H9 (cell line): ENCODE data around the gene PDE1C. TPM values are rescaled to one million over a fixed set of nuclear protein-coding genes. Genes with fewer than 3 reads are reported as not detected.

Source experiments
- DNase-seq: peaks from one replicate; pipeline ENCODE4 v3.0.0-alpha.2; 2017
- H2AFZ ChIP-seq: one replicate; pipeline ENCODE4 v1.6.1; 2013; ENCODE audit warnings: mild to moderate bottlenecking, low read length, control low read depth, moderate library complexity
- H2AK5ac ChIP-seq: 2 replicates; pipeline ENCODE4 v1.6.1; 2013; ENCODE audit warnings: low read length, control low read depth, mixed read lengths; ENCODE audit not compliant: insufficient read length
- H2BK120ac ChIP-seq: one replicate; pipeline ENCODE4 v1.6.1; 2013; ENCODE audit warnings: low read depth, mild to moderate bottlenecking, low read length, control low read depth, inconsistent platforms; ENCODE audit not compliant: poor library complexity, severe bottlenecking
- H2BK12ac ChIP-seq: 2 replicates; pipeline ENCODE4 v1.6.1; 2013; ENCODE audit warnings: low read length, control low read depth, mixed read lengths, low read depth; ENCODE audit not compliant: insufficient read length
- H2BK15ac ChIP-seq: 2 replicates; pipeline ENCODE4 v1.6.1; 2013; ENCODE audit warnings: low read depth, low read length, control low read depth
- H2BK20ac ChIP-seq: one replicate; pipeline ENCODE4 v1.6.1; 2013; ENCODE audit warnings: low read depth, mild to moderate bottlenecking, low read length, control low read depth, inconsistent platforms; ENCODE audit not compliant: poor library complexity, severe bottlenecking
- H2BK5ac ChIP-seq: 2 replicates; pipeline ENCODE4 v1.6.1; 2013; ENCODE audit warnings: low read length, control low read depth, mixed read lengths; ENCODE audit not compliant: insufficient read length
- H3K14ac ChIP-seq: 2 replicates; pipeline ENCODE4 v1.6.1; 2013; ENCODE audit warnings: low read length, control low read depth; ENCODE audit not compliant: insufficient read depth
- H3K18ac ChIP-seq: 2 replicates; pipeline ENCODE4 v1.6.1; 2013; ENCODE audit warnings: low read depth, mild to moderate bottlenecking, mixed read lengths, low read length, control low read depth; ENCODE audit not compliant: insufficient read length
- H3K23ac ChIP-seq: 2 replicates; pipeline ENCODE4 v1.6.1; 2013; ENCODE audit warnings: low read length, control low read depth, mixed read lengths, low read depth; ENCODE audit not compliant: insufficient read length
- H3K23me2 ChIP-seq: 2 replicates; pipeline ENCODE4 v1.6.1; 2013; ENCODE audit warnings: low read depth, mild to moderate bottlenecking, mixed read lengths, low read length, control low read depth; ENCODE audit not compliant: insufficient read length, poor library complexity, severe bottlenecking
- H3K27ac ChIP-seq: 2 replicates; pipeline ENCODE4 v1.5.1; 2013; ENCODE audit warnings: low read length, control low read depth, mixed read lengths, low read depth; ENCODE audit not compliant: insufficient read length
- H3K27me3 ChIP-seq: 2 replicates; pipeline ENCODE4 v1.6.1; 2013; ENCODE audit warnings: low read length, control low read depth, inconsistent platforms; ENCODE audit not compliant: insufficient read depth
- H3K4ac ChIP-seq: 2 replicates; pipeline ENCODE4 v1.6.1; 2013; ENCODE audit warnings: low read depth, mild to moderate bottlenecking, control low read depth, inconsistent platforms, low read length, moderate library complexity
- H3K4me1 ChIP-seq: 2 replicates; pipeline ENCODE4 v1.6.1; 2013; ENCODE audit warnings: low read length, control low read depth, inconsistent platforms; ENCODE audit not compliant: insufficient read depth
- H3K4me2 ChIP-seq: 2 replicates; pipeline ENCODE4 v1.6.1; 2013; ENCODE audit warnings: low read length, control low read depth, mixed read lengths; ENCODE audit not compliant: insufficient read length, insufficient read depth
- H3K56ac ChIP-seq: 2 replicates; pipeline ENCODE4 v1.6.1; 2013; ENCODE audit warnings: low read depth, mild to moderate bottlenecking, mixed read lengths, low read length, control low read depth; ENCODE audit not compliant: insufficient read length
- H3K79me1 ChIP-seq: 2 replicates; pipeline ENCODE4 v1.6.1; 2013; ENCODE audit warnings: low read depth, mild to moderate bottlenecking, moderate library complexity, low read length, control low read depth, inconsistent platforms; ENCODE audit not compliant: insufficient read depth, poor library complexity, severe bottlenecking
- H3K79me2 ChIP-seq: 2 replicates; pipeline ENCODE4 v1.6.1; 2013; ENCODE audit warnings: low read length, control low read depth, inconsistent platforms; ENCODE audit not compliant: insufficient read depth
- H3K9ac ChIP-seq: 2 replicates; pipeline ENCODE4 v1.6.1; 2013; ENCODE audit warnings: low read length, control low read depth, mixed read lengths; ENCODE audit not compliant: insufficient read length; ENCODE audit errors: extremely low read depth
- H3K9me3 ChIP-seq: one replicate; pipeline ENCODE4 v1.6.1; 2013; ENCODE audit warnings: low read depth, low read length, inconsistent platforms; ENCODE audit not compliant: control insufficient read depth
- H3T11ph ChIP-seq: one replicate; pipeline ENCODE4 v1.6.1; 2013; ENCODE audit warnings: mild to moderate bottlenecking, low read length, control low read depth, inconsistent platforms
- H4K20me1 ChIP-seq: one replicate; pipeline ENCODE4 v1.6.1; 2013; ENCODE audit not compliant: control insufficient read depth, insufficient read length, insufficient read depth
- H4K5ac ChIP-seq: 2 replicates; pipeline ENCODE4 v1.6.1; 2013; ENCODE audit warnings: low read depth, mild to moderate bottlenecking, mixed read lengths, low read length, control low read depth; ENCODE audit not compliant: insufficient read length
- H4K8ac ChIP-seq: replicated peaks from 2 replicates; pipeline ENCODE4 v1.6.1; 2013; ENCODE audit warnings: low read length, control low read depth, mixed read lengths, low read depth; ENCODE audit not compliant: insufficient read length
- H4K91ac ChIP-seq: 2 replicates; pipeline ENCODE4 v1.6.1; 2013; ENCODE audit warnings: low read depth, mild to moderate bottlenecking, moderate library complexity, mixed read lengths, low read length, control low read depth; ENCODE audit not compliant: insufficient read length
- H3K27ac Mint-ChIP-seq, 3 experiments: 2 replicates in 2 of 3; 3 replicates in 1 of 3; pipeline ENCODE4 v1.8.0; 2020 to 2021; ENCODE audit warnings: mixed read lengths in 3 of 3, mild to moderate bottlenecking in 1 of 3, moderate library complexity in 1 of 3
- H3K27me3 Mint-ChIP-seq: 2 replicates; pipeline ENCODE4 v1.8.0; 2021; ENCODE audit warnings: low read depth, mild to moderate bottlenecking, moderate library complexity, mixed read lengths
- H3K36me3 Mint-ChIP-seq, 3 experiments: 2 replicates in 2 of 3; 3 replicates in 1 of 3; pipeline ENCODE4 v1.8.0; 2020 to 2021; ENCODE audit warnings: low read depth in 3 of 3, mixed read lengths in 3 of 3; ENCODE audit not compliant: insufficient read depth in 1 of 3
- H3K4me1 Mint-ChIP-seq, 2 experiments: 2 replicates each; pipeline ENCODE4 v1.8.0; 2020; ENCODE audit warnings: mixed read lengths in 2 of 2
- H3K4me3 Mint-ChIP-seq, 2 experiments: 2 replicates in 1 of 2; 3 replicates in 1 of 2; pipeline ENCODE4 v1.8.0; 2020 to 2021; ENCODE audit warnings: mild to moderate bottlenecking in 2 of 2, mixed read lengths in 2 of 2, moderate library complexity in 1 of 2
- H3K9me3 Mint-ChIP-seq, 2 experiments: 2 replicates in 1 of 2; 3 replicates in 1 of 2; pipeline ENCODE4 v1.8.0; 2020; ENCODE audit warnings: mild to moderate bottlenecking in 2 of 2, mixed read lengths in 2 of 2, moderate library complexity in 1 of 2
- WGBS: extraction: QIAGEN DNeasy Blood & Tissue Kit; methylation state at CpG from one replicate; pipeline ENCODE4 v1.1.7; 2013; ENCODE audit warnings: missing lambda C conversion rate, low lambda C conversion rate, mixed read lengths; ENCODE audit not compliant: insufficient read length; ENCODE audit errors: extremely low coverage; 5-methylcytosine and 5-hydroxymethylcytosine counted together
- total RNA-seq: library from RNA; stranded (reverse); gene quantifications from 2 replicates; pipeline ENCODE4 v1.2.1, GENCODE V29; 2021
- TF ChIP-seq, protein P1 (sequence below): fragments of 200-600 bp; sonication (generic); conservative IDR thresholded peaks from 3 replicates; pipeline ENCODE4 v1.8.0; 2021; ENCODE audit warnings: antibody characterized with exemption, mild to moderate bottlenecking

PDE1C gene
- total RNA-seq, 1 experiment from 2014 or later = 0.17 TPM

GRCh38 chr7:32092346-32092745 is 22.1 kb upstream of the PDE1C start:
- Histone ChIP-seq H3K27ac (no peak overlapping the region), H3K14ac (no peak overlapping the region), H3K56ac (no peak overlapping the region), H3K23ac (no peak overlapping the region), H4K8ac (no peak overlapping the region), H2BK12ac (no peak overlapping the region), H4K20me1 (no peaks in the 10 kb centered on the region), H3K4me1 (no peaks in the 10 kb centered on the region), H2AFZ (no peak overlapping the region), H2BK20ac (no peak overlapping the region), H2BK120ac (no peak overlapping the region), H4K5ac (no peak overlapping the region), H3K79me2 (no peaks in the 10 kb centered on the region), H3T11ph (no peak overlapping the region), H3K18ac (no peak overlapping the region), H2BK15ac (no peak overlapping the region), H3K9me3 (no peaks in the 10 kb centered on the region), H2AK5ac (no peak overlapping the region), H2BK5ac (no peak overlapping the region), H3K27me3 (no peaks in the 10 kb centered on the region; the same call in 1 of the 2 replicates), H3K23me2 (no peaks in the 10 kb centered on the region), H3K9ac (no peak overlapping the region), H4K91ac (no peak overlapping the region), H3K79me1 (no peaks in the 10 kb centered on the region), H3K4me2 (no peak overlapping the region), H3K4ac (no peak overlapping the region)
- Mint-ChIP-seq H3K4me1 (no peaks in the 10 kb centered on the region), H3K27ac (no peak overlapping the region), H3K36me3 (no peaks in the 10 kb centered on the region), H3K27me3 (peaks cover 25% of the 10 kb centered on the region), H3K4me3 (no peak overlapping the region), H3K9me3 (no peaks in the 10 kb centered on the region)
- TF ChIP-seq, protein P1, sequence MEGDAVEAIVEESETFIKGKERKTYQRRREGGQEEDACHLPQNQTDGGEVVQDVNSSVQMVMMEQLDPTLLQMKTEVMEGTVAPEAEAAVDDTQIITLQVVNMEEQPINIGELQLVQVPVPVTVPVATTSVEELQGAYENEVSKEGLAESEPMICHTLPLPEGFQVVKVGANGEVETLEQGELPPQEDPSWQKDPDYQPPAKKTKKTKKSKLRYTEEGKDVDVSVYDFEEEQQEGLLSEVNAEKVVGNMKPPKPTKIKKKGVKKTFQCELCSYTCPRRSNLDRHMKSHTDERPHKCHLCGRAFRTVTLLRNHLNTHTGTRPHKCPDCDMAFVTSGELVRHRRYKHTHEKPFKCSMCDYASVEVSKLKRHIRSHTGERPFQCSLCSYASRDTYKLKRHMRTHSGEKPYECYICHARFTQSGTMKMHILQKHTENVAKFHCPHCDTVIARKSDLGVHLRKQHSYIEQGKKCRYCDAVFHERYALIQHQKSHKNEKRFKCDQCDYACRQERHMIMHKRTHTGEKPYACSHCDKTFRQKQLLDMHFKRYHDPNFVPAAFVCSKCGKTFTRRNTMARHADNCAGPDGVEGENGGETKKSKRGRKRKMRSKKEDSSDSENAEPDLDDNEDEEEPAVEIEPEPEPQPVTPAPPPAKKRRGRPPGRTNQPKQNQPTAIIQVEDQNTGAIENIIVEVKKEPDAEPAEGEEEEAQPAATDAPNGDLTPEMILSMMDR = no peak
- no peak for DNase-seq
- WGBS = no CpG with 5 or more reads among the region's 1 CpG
